Heart left ventricle (tissue), 16 donors: ENCODE data around the gene CCNY. TPM values are rescaled to one million over a fixed set of nuclear protein-coding genes. Genes with fewer than 3 reads are reported as not detected.
A peak's percentile ranks its signal among the peaks of the same experiment; 100 is the strongest.

ENCODE experiments used
- ATAC-seq, 4 donors: fragments of 200-7000 bp; cut with Tn5 transposase; one replicate each; pipeline ENCODE4 v1.9.1; 2020 to 2022; ENCODE audit warnings: moderate library complexity in 4 of 4, mild to moderate bottlenecking in 3 of 4, moderate number of reproducible peaks in 1 of 4
- DNase-seq, 5 donors: peaks; one replicate each; pipeline ENCODE4 v3.0.0-alpha.2; 2020
- H3K27ac ChIP-seq, 12 donors: fragments of 200-600 bp; sonication (generic) in 4 of 12; one replicate each; pipeline versions ENCODE4 v1.5.0 to v1.8.0; 2016 to 2022; ENCODE audit warnings: mild to moderate bottlenecking in 2 of 12
- H3K27me3 ChIP-seq, 9 donors: fragments of 200-600 bp; sonication (generic) in 2 of 9; one replicate each; pipeline versions ENCODE4 v1.5.1 to v1.8.0; 2016 to 2022; ENCODE audit warnings: mild to moderate bottlenecking in 3 of 9
- H3K36me3 ChIP-seq, 9 donors: fragments of 200-600 bp; sonication (generic) in 2 of 9; one replicate each; pipeline versions ENCODE4 v1.5.0 to v1.8.0; 2018 to 2022; ENCODE audit warnings: mild to moderate bottlenecking in 2 of 9
- H3K4me1 ChIP-seq, 12 donors: fragments of 200-600 bp; sonication (generic) in 4 of 12; one replicate each; pipeline versions ENCODE4 v1.5.0 to v1.8.0; 2016 to 2022; ENCODE audit warnings: mild to moderate bottlenecking in 3 of 12
- H3K4me3 ChIP-seq, 12 donors: fragments of 200-600 bp; sonication (generic) in 4 of 12; one replicate each; pipeline versions ENCODE4 v1.5.0 to v1.8.0; 2017 to 2022; ENCODE audit warnings: mild to moderate bottlenecking in 9 of 12, moderate library complexity in 4 of 12
- H3K9me3 ChIP-seq, 12 donors: fragments of 200-600 bp; sonication (generic) in 4 of 12; one replicate each; pipeline versions ENCODE4 v1.5.0 to v1.8.0; 2016 to 2022; ENCODE audit warnings: mild to moderate bottlenecking in 1 of 12
- CTCF ChIP-seq, 12 donors: fragments of 200-600 bp; sonication (generic) in 4 of 12; IDR thresholded peaks; one replicate each; pipeline versions ENCODE4 v1.5.0 to v1.8.0; 2018 to 2022; ENCODE audit warnings: antibody characterized with exemption in 12 of 12, mild to moderate bottlenecking in 5 of 12
- POLR2A ChIP-seq, 2 donors: fragments of 450-650 bp; IDR thresholded peaks; one replicate each; pipeline ENCODE4 v1.6.1; 2017; ENCODE audit warnings: antibody characterized with exemption in 2 of 2, mild to moderate bottlenecking in 2 of 2, moderate library complexity in 2 of 2
- WGBS, 4 donors: extraction: QIAGEN DNeasy Blood & Tissue Kit in 2 of 4; methylation state at CpG; one replicate each; pipeline versions ENCODE4 v1.1.5 to v1.1.7; 2013 to 2018; 5-methylcytosine and 5-hydroxymethylcytosine counted together
- intact Hi-C, 10 donors: fragments of 100-400 bp; cut with DNase I; formaldehyde crosslinking; loops; one replicate each; pipeline versions ENCODE4 v1.11.1 to v1.14.2; 2022
- polyA plus RNA-seq, 2 donors: library from polyadenylated mRNA; stranded (reverse); fragments of 200-250 nt; gene quantifications; one replicate each; pipeline ENCODE4 v1.2.3, GENCODE V29; 2013
- total RNA-seq, 9 donors: library from RNA; depleted of rRNA in 2 of 9; stranded (reverse); fragments of >200 nt in 2 of 9; fragmentation: NEBNext Ultra II Directional in 3 of 9; extraction: Animal tissue kit (Norgen Biotek cat#: 25700) in 3 of 9; gene quantifications; one replicate each; pipeline versions ENCODE4 v1.1.0 to v1.2.4, GENCODE V29; 2016 to 2023
- donor health status: ischemic (EF 13 %, LVEDD 7.1; RV severe dilation, severe dysfunction).
- donor health status: healthy with polysubstance abuse.
- donor health status: DM: no; HTN: yes; CAD: no.
- donor health status: DM: no; HTN: no; CAD: no.
- donor health status: ischemic (EF 25% LVEDD 6.9; RV normal size, moderate dysfunction).
- donor health status: ischemic (EF 25% LVEDD 5.7; RV mildly dilated, moderate dysfunction).
- donor health status: healthy.
- donor health status: DM: yes; HTN: yes; CAD: no.
- donor health status: ischemic (EF 35%, LVEDD 5.7; RV mildly dilated, moderate dysfunction).
- donor health status: nonischemic (EF 11% LVEDD 7.7; RV severe dilation, severe dysfunction).
- donor health status: DM: yes; HTN: yes; CAD: no.
- donor health status: PGD.
- donor health status: ischemic (EF 29% LVEDD 5.4; RV normal size, mild dysfunction).
- donor health status: nonischemic (EF 23%, LVEDD 6.1; RV moderate dilation, normal function).

The CCNY gene
- total and polyA plus RNA-seq, 11 donors, result 26.4 to 106 (median 80.7) TPM

- intact Hi-C loops, result loop anchor here in 3 of 10 donors (5.0 to 10.0 kb wide), 3 partner anchors 50 to 60 kb away; partner anchors contain the start of gene CCNY (in 1 of the 3)
- ATAC-seq (peak in 2 of 4 donors; percentile 21 to 31), DNase-seq (no peak)
- Histone ChIP-seq H3K4me1 (peaks cover 13 to 90% (median 59%) of the 10 kb centered on the region in 12 donors), H3K27ac (peak overlapping the region in 11 of 12 donors; percentile 6 to 84 (median 61)), H3K9me3 (peaks cover 0 to 24% (median 8%) of the 10 kb centered on the region in 12 donors), H3K36me3 (no peaks in the 10 kb centered on the region), H3K27me3 (no peaks in the 10 kb centered on the region), H3K4me3 (no peak overlapping the region)
- TF ChIP-seq CTCF (IDR thresholded peaks at IDR 0.05) (no peak), POLR2A (IDR thresholded peaks at IDR 0.05) (no peak)
- 50 to 74% (median 64%) methylated on average over 2 of the region's 2 CpGs for WGBS, 4 donors
Observed at GRCh38 chr10:35387768-35388167, 51.5 kb downstream of the CCNY start.

- intact Hi-C loops, result loop anchor here in 3 of 10 donors (5.0 to 10.0 kb wide), 3 partner anchors 51 to 59 kb away; partner anchors contain the start of gene CCNY (in 1 of the 3)
- Histone ChIP-seq H3K36me3 (no peaks in the 10 kb centered on the region), H3K27ac (peak overlapping the region in 7 of 12 donors; percentile 6 to 84 (median 61)), H3K4me1 (peaks cover 13 to 90% (median 58%) of the 10 kb centered on the region in 12 donors), H3K27me3 (no peaks in the 10 kb centered on the region), H3K9me3 (peaks cover 0 to 24% (median 8%) of the 10 kb centered on the region in 12 donors), H3K4me3 (no peak overlapping the region)
- no peak for TF ChIP-seq CTCF (IDR thresholded peaks at IDR 0.05)
- no peak for TF ChIP-seq POLR2A (IDR thresholded peaks at IDR 0.05)
- ATAC-seq, result no peak
- DNase-seq, result no peak
Observed at GRCh38 chr10:35388197-35388596, 51.9 kb downstream of the CCNY start.

GRCh38 chr10:35388682-35389081 lies 52.4 kb downstream of the CCNY start:
- H3K4me1 ChIP-seq, result peaks cover 13 to 91% (median 60%) of the 10 kb centered on the region in 12 donors
- H3K36me3 ChIP-seq, result no peaks in the 10 kb centered on the region
- H3K27me3 ChIP-seq, result no peaks in the 10 kb centered on the region
- peak overlapping the region in 3 of 12 donors; percentile 9 to 84 (median 64) for H3K27ac ChIP-seq
- ATAC-seq (no peak), DNase-seq (no peak)
- 85 to 100% (median 94%) methylated on average over 1 of the region's 1 CpG for WGBS, 4 donors
- H3K4me3 ChIP-seq, result no peak overlapping the region
- intact Hi-C loops, result loop anchor here in 3 of 10 donors (5.0 to 10.0 kb wide), 3 partner anchors 51 to 59 kb away; partner anchors contain the start of gene CCNY (in 1 of the 3)
- H3K9me3 ChIP-seq, result peaks cover 0 to 24% (median 8%) of the 10 kb centered on the region in 12 donors
- TF ChIP-seq POLR2A (IDR thresholded peaks at IDR 0.05) (no peak), CTCF (IDR thresholded peaks at IDR 0.05) (no peak)

GRCh38 chr10:35390161-35390840 lies 54.0 kb downstream of the CCNY start:
- no peak overlapping the region for H3K4me3 ChIP-seq
- H3K4me1 ChIP-seq, result peaks cover 13 to 92% (median 66%) of the 10 kb centered on the region in 12 donors
- no peaks in the 10 kb centered on the region for H3K36me3 ChIP-seq
- WGBS, 4 donors, result 46 to 53% (median 52%) methylated on average over 2 of the region's 2 CpGs
- peak overlapping the region in 7 of 12 donors; percentile 0 to 28 (median 7) for H3K27ac ChIP-seq
- intact Hi-C loops, result no loop called here
- peaks cover 0 to 24% (median 8%) of the 10 kb centered on the region in 12 donors for H3K9me3 ChIP-seq
- ATAC-seq (peak in 1 of 4 donors; percentile 21), DNase-seq (no peak)
- H3K27me3 ChIP-seq, result no peaks in the 10 kb centered on the region
- TF ChIP-seq POLR2A (IDR thresholded peaks at IDR 0.05) (no peak), CTCF (IDR thresholded peaks at IDR 0.05) (no peak)
